Measurements from ENCODE around the gene CFHR4.
"Not testable (repeated sequence)": the region's sequence is repeated elsewhere in the genome, so short reads cannot be mapped to it uniquely, and the experiment has no call there.

Gene CFHR4

DNA sequence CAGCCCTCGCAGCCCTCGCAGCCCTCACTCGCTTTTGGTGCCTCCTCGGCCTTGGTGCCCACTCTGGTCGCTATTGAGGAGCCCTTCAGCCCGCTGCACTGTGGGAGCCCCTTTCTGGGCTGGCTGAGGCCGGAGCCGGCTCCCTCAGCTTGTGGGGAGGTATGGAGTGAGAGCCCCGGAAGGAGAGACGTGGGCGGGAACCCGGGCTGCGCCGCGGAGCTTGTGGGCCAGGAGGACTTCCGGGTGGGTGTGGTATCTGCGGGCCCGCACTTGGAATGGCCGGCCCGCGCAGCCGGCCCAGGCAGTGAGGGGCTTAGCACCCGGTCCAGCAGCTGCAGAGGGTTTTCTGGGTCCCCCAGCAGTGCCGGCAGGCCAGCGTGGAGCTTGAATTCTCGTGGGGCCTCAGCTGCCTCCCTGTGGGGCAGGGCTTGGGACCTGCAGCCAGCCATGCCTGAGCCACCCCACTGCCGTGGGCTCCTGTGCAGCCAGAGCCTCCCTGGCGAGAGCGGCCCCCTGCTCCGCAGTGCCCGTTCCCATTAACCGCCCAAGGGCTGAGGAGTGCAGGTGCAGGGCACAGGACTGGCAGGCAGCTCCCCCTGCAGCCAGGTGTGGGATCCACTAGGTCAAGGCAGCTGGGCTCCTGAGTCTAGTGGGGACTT is 45.8 kb downstream of the CFHR4 start:
- no peak for DNase-seq (ENCODE audit: low read depth in 1 of 2, low spot score in 1 of 2)

GRCh38 chr1:196941474-196941873 is 53.6 kb downstream of the CFHR4 start:
- DNase-seq (ENCODE audit: low read depth in 1 of 2, low spot score in 1 of 2), result not testable (repeated sequence)

- not testable (repeated sequence) for DNase-seq (ENCODE audit: low read depth in 1 of 2, low spot score in 1 of 2)
Observed at GRCh38 chr1:196943568-196943967, 55.7 kb downstream of the CFHR4 start, which contains the start of gene CFHR2. CFHR2 (plus strand) TSS chr1:196943738; CDS start chr1:196943881, 143 bp downstream.

DNA sequence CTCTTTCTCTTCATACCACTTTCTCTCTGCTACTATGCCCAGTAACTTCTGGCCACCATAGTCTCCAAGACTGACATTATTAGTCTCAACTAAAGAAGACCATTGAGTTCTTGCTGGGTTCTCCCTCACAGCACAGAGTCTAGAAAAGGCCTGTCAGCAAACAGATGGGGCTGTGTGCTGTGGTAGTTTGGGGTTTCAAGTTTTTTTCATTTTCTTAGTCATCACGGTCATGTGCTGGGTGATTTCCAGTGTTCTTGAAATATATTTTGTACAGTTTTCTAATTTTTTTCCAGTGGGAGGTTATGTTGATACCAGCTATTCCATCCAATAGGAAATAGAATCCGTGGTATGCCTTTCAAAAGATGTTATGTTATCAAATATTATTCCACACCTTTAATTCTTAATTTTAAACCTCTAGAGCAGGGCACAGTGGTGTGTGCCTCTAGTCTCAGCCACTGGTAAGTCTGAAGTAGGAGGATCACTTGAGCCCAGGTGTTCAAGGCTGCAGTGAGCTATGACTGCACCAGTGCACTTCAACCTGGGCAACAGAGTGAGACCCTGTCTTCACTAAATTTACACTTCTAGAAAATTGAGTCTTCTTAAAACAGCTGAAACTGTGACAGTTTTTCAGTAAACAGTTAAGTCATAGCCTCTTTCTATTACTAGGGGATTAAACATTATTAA is 64.0 kb downstream of the CFHR4 start:
- DNase-seq (ENCODE audit: low read depth in 1 of 2, low spot score in 1 of 2), result no peak

DNA sequence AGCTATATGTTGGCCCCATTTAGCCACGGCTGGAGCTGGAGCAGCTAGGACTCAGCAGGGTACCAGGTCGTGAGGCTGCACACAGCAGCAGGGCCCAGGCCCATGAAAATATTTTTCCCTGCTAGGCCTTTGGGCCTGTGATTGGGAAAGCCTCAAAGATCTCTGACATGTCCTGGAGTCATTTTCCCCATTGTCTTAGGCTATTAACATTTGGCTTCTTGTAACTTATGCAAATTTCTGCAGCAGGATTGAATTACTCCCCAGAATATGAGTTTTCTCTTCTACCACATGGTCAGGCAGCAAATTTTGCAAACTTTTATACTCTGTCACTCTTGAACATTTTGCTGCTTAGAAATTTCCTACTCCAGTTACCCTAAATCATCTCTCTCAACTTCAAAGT is 66.9 kb downstream of the CFHR4 start:
- DNase-seq (ENCODE audit: low read depth in 1 of 2, low spot score in 1 of 2), result no peak

DNA sequence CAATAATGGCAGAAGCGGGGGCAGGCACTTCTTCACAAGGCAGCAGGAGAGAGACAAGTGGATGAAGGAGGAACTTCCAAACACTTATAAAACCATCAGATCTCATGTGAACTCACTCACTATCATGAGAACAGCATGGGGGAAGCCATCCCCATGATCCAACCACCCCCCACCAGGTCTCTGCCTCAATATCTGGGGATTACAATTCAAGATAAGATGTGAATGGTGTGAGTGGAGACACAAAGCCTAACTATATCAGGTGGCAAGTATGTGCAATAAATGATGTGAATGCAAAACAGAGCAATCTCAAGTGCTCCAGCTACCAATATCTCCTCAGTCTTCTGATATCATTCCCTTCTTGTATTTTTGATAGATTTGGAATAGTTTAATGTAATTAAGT is 68.1 kb downstream of the CFHR4 start:
- no peak for DNase-seq (ENCODE audit: low read depth in 1 of 2, low spot score in 1 of 2)

- DNase-seq (ENCODE audit: low read depth in 1 of 2, low spot score in 1 of 2), result no peak
Observed at GRCh38 chr1:196960854-196961253, 73.0 kb downstream of the CFHR4 start.
